H4 (cell line): Measurements from ENCODE around the gene GLT1D1. TPM values are rescaled to one million over a fixed set of nuclear protein-coding genes. Genes with fewer than 3 reads are reported as not detected.
"Not testable (repeated sequence)": the region's sequence is repeated elsewhere in the genome, so short reads cannot be mapped to it uniquely, and the experiment has no call there.

ENCODE experiments used
- DNase-seq: peaks from one replicate; pipeline ENCODE4 v3.0.0-alpha.2; 2015; ENCODE audit warnings: low spot score
- total RNA-seq: library from RNA; depleted of rRNA; stranded (reverse); fragments of >200 nt; shearing (Covaris generic); gene quantifications from 2 replicates; pipeline ENCODE4 v1.2.3, GENCODE V29; 2014; rRNA removed

The GLT1D1 gene
- total RNA-seq, result not detected in 2 replicates

GRCh38 chr12:128852885-128853599 is at the start of gene GLT1D1:
TSS of gene GLT1D1 (plus strand) at chr12:128853478. CDS start at chr12:128853582, 104 bp downstream.
- DNase-seq, result no peak

- DNase-seq, result no peak
Observed at GRCh38 chr12:128803788-128804187, 49.5 kb upstream of the GLT1D1 start.

GRCh38 chr12:128804762-128805161 is 48.5 kb upstream of the GLT1D1 start:
- no peak for DNase-seq

GRCh38 chr12:128805406-128805805 is 47.9 kb upstream of the GLT1D1 start:
- not testable (repeated sequence) for DNase-seq

GRCh38 chr12:128806573-128806972 is 46.7 kb upstream of the GLT1D1 start:
- DNase-seq, result no peak

GRCh38 chr12:128807161-128807724 is 46.0 kb upstream of the GLT1D1 start:
- DNase-seq, result no peak

GRCh38 chr12:128808651-128809050 is 44.6 kb upstream of the GLT1D1 start:
- DNase-seq, result no peak

- no peak for DNase-seq
Observed at GRCh38 chr12:128810182-128811127, 42.8 kb upstream of the GLT1D1 start.

GRCh38 chr12:128811806-128812205 is 41.5 kb upstream of the GLT1D1 start:
- no peak for DNase-seq

GRCh38 chr12:128813392-128813791 is 39.9 kb upstream of the GLT1D1 start:
- no peak for DNase-seq

- no peak for DNase-seq
Observed at GRCh38 chr12:128813883-128814282, 39.4 kb upstream of the GLT1D1 start.

- DNase-seq, result no peak
Observed at GRCh38 chr12:128814411-128815261, 38.6 kb upstream of the GLT1D1 start.

- no peak for DNase-seq
Observed at GRCh38 chr12:128815779-128816642, 37.3 kb upstream of the GLT1D1 start.

- no peak for DNase-seq
Observed at GRCh38 chr12:128816643-128816920, 36.7 kb upstream of the GLT1D1 start.

- peak; percentile 89 for DNase-seq
Observed at GRCh38 chr12:128817111-128818015, 35.9 kb upstream of the GLT1D1 start.

- DNase-seq, result no peak
Observed at GRCh38 chr12:128818065-128819022, 34.9 kb upstream of the GLT1D1 start.

GRCh38 chr12:128819293-128820144 is 33.8 kb upstream of the GLT1D1 start:
- DNase-seq, result no peak
